ENCODE data around the gene AREL1. TPM values are rescaled to one million over a fixed set of nuclear protein-coding genes. Genes with fewer than 3 reads are reported as not detected.

AREL1 gene
- total and polyA plus RNA-seq, 2 donors: 12.2 to 15.5 TPM

DNA sequence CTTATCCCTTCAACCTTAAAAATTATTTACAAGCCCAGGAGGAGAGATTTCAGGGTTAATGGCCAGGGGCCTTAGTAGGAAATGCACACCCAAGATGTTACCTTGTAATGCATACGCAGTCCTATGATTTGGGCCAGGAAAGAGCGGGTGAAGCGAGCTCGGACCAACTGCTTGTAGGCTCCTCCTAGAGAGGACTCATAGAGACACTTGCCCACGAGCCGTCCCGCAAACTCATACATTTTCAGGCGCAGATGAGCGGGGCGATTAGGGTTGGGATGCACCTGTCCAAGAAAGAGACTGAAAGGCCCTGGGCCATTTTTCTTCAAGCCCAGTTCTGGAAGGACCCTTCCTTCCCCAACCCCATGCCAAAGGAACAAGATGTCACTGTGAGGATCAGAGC, 43.0 kb downstream of the AREL1 start:
- Histone ChIP-seq H3K36me3 (ENCODE audit: control insufficient read depth in 2 of 2, insufficient read depth in 2 of 2, low read length in 1 of 2) (peaks cover 45 to 73% of the 10 kb centered on the region in 2 donors), H3K4me3 (ENCODE audit: low read length in 2 of 2) (no peak overlapping the region), H3K9me3 (ENCODE audit: control insufficient read depth in 2 of 2, insufficient read depth in 1 of 2, low read length in 1 of 2) (no peaks in the 10 kb centered on the region), H3K27me3 (ENCODE audit: control insufficient read depth in 2 of 2, insufficient read depth in 1 of 2, low read length in 1 of 2) (no peaks in the 10 kb centered on the region), H3K4me1 (ENCODE audit: control insufficient read depth in 2 of 2, insufficient read depth in 2 of 2, low read length in 2 of 2) (no peaks in the 10 kb centered on the region), H3K27ac (ENCODE audit: low read depth in 1 of 2, low read length in 1 of 2) (no peak overlapping the region)
- 98% methylated on average over 10 of the region's 10 CpGs for WGBS
- no peak for DNase-seq (ENCODE audit: low read depth in 6 of 9, low spot score in 9 of 9)

DNA sequence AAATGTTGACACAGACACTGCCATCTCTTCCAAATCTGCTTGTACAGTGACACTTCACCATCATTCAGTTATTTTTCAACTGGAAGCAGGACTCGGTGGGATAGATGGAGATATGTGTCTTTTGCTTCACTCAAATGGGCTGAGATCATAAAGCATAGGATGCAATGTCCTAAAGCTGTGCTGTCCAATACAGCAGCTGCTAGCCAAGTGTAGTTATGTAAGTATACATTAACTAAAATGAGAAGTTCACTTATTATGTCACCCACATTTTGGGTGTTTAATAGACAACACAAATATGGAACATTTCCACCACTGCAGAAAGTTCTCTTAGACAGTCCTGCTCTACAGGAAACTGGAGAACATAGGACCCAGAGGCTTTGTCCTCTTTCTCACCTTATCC, 43.6 kb downstream of the AREL1 start:
- Histone ChIP-seq H3K27me3 (ENCODE audit: control insufficient read depth in 2 of 2, insufficient read depth in 1 of 2, low read length in 1 of 2) (no peaks in the 10 kb centered on the region), H3K4me1 (ENCODE audit: control insufficient read depth in 2 of 2, insufficient read depth in 2 of 2, low read length in 2 of 2) (no peaks in the 10 kb centered on the region), H3K9me3 (ENCODE audit: control insufficient read depth in 2 of 2, insufficient read depth in 1 of 2, low read length in 1 of 2) (no peaks in the 10 kb centered on the region), H3K4me3 (ENCODE audit: low read length in 2 of 2) (no peak overlapping the region), H3K36me3 (ENCODE audit: control insufficient read depth in 2 of 2, insufficient read depth in 2 of 2, low read length in 1 of 2) (peaks cover 42 to 72% of the 10 kb centered on the region in 2 donors), H3K27ac (ENCODE audit: low read depth in 1 of 2, low read length in 1 of 2) (no peak overlapping the region)
- DNase-seq (ENCODE audit: low read depth in 6 of 9, low spot score in 9 of 9): no peak
- WGBS: 97% methylated on average over 1 of the region's 1 CpG

DNA sequence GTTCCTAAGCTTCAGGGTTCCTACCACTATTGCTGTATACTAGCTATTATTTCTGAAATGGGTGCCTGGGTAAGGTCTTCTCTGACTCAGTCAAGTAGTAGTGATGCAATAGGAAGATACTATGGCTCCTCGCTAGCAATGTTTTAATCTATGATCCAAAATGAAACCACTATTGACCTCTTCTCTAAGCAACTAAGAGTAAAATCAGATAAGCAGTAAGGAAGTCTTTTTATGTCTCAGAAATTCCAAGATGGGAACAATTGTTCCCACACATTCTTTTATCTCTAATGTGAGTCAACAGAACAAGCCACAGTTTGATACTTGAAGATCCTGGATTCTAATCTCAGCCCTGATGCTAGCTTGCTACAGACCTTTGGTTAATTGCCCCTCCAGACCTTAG, 45.1 kb downstream of the AREL1 start:
- Histone ChIP-seq H3K4me1 (ENCODE audit: control insufficient read depth in 2 of 2, insufficient read depth in 2 of 2, low read length in 2 of 2) (no peaks in the 10 kb centered on the region), H3K4me3 (ENCODE audit: low read length in 2 of 2) (no peak overlapping the region), H3K36me3 (ENCODE audit: control insufficient read depth in 2 of 2, insufficient read depth in 2 of 2, low read length in 1 of 2) (peaks cover 51 to 75% of the 10 kb centered on the region in 2 donors), H3K9me3 (ENCODE audit: control insufficient read depth in 2 of 2, insufficient read depth in 1 of 2, low read length in 1 of 2) (no peaks in the 10 kb centered on the region), H3K27me3 (ENCODE audit: control insufficient read depth in 2 of 2, insufficient read depth in 1 of 2, low read length in 1 of 2) (no peaks in the 10 kb centered on the region), H3K27ac (ENCODE audit: low read depth in 1 of 2, low read length in 1 of 2) (no peak overlapping the region)
- DNase-seq (ENCODE audit: low read depth in 6 of 9, low spot score in 9 of 9): no peak
- WGBS: 92% methylated on average over 1 of the region's 1 CpG

DNA sequence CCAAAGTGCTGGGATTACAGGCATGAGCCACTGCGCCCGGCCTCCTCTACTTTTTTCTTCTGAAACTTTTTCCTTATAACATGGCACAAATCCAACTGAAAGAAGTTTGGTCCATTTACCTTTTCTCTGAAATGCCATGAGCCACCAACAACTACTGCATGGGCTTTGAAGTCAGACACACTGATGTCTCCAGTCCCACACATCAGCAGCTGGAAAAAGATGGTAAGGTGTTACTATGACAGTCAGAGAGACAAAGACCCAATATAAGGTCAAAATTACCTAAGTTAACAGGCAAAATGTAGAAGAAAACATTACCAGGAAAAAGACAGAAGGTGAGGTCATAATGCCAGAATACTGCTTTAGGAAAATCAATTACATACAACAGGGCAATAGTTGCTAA, 48.2 kb downstream of the AREL1 start:
- no peak overlapping the region for H3K4me3 ChIP-seq (ENCODE audit: low read length in 2 of 2)
- DNase-seq (ENCODE audit: low read depth in 6 of 9, low spot score in 9 of 9): no peak
- no peak overlapping the region for H3K27ac ChIP-seq (ENCODE audit: low read depth in 1 of 2, low read length in 1 of 2)
- H3K27me3 ChIP-seq (ENCODE audit: control insufficient read depth in 2 of 2, insufficient read depth in 1 of 2, low read length in 1 of 2): no peaks in the 10 kb centered on the region
- no peaks in the 10 kb centered on the region for H3K9me3 ChIP-seq (ENCODE audit: control insufficient read depth in 2 of 2, insufficient read depth in 1 of 2, low read length in 1 of 2)
- WGBS: 99% methylated on average over 2 of the region's 2 CpGs
- no peaks in the 10 kb centered on the region for H3K4me1 ChIP-seq (ENCODE audit: control insufficient read depth in 2 of 2, insufficient read depth in 2 of 2, low read length in 2 of 2)
- peaks cover 56 to 79% of the 10 kb centered on the region in 2 donors for H3K36me3 ChIP-seq (ENCODE audit: control insufficient read depth in 2 of 2, insufficient read depth in 2 of 2, low read length in 1 of 2)

DNA sequence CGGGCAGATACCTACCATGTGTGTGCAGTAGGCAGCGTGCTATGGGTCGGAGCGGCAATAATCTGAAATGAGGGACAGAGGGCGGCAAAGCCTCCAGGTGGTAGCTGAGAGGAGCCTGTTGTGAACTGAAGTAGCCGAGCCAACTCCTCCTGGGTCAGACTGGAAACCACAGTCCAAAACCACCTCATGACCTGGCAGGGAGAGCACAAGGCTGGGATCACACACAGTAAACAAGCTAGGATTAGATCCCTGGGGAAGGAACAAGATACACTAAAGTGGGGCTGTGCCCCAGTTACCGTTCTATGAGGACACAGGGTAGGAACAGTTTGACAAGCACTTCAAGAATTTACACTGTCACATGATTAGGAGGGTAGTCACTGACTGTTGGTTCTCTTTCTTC, 49.0 kb downstream of the AREL1 start:
- 98% methylated on average over 7 of the region's 7 CpGs for WGBS
- Histone ChIP-seq H3K4me3 (ENCODE audit: low read length in 2 of 2) (no peak overlapping the region), H3K27ac (ENCODE audit: low read depth in 1 of 2, low read length in 1 of 2) (no peak overlapping the region), H3K4me1 (ENCODE audit: control insufficient read depth in 2 of 2, insufficient read depth in 2 of 2, low read length in 2 of 2) (no peaks in the 10 kb centered on the region), H3K27me3 (ENCODE audit: control insufficient read depth in 2 of 2, insufficient read depth in 1 of 2, low read length in 1 of 2) (no peaks in the 10 kb centered on the region), H3K36me3 (ENCODE audit: control insufficient read depth in 2 of 2, insufficient read depth in 2 of 2, low read length in 1 of 2) (peaks cover 51 to 71% of the 10 kb centered on the region in 2 donors), H3K9me3 (ENCODE audit: control insufficient read depth in 2 of 2, insufficient read depth in 1 of 2, low read length in 1 of 2) (no peaks in the 10 kb centered on the region)
- DNase-seq (ENCODE audit: low read depth in 6 of 9, low spot score in 9 of 9): no peak

DNA sequence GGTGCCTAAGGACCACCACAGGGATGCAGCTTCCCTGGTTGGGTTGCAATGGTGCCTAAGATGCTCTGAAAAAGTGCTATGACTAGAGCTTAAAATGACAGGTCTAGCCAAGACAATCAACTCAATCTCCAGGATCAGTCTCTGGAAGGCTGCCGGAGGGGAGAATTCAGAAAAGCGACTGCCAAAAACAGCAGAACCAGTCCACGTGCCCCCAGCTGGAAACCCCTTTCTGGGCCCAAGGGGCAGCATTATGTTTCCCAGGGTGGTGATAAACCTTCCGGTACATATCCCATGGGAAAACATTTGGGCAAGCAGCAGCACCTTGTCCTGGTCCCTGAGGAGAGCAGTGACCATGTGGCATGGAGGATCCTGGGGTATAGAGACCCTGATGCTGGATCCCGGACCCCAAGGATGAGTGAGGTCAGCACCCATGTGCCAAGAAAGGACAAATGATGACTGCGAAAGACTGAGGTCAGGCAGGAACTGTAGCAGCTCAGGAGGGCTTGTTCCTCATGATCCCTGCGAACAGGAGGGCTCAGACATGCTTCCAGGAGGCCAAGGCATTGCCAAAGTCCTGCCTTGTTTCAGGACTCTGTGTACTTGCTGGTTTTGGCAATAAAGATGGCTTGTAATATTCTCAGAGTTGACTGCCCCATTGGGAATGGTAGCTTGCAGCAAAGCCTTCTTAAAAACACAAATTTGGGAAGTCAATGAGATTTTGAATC, 51.0 kb downstream of the AREL1 start:
- no peaks in the 10 kb centered on the region for H3K9me3 ChIP-seq (ENCODE audit: control insufficient read depth in 2 of 2, insufficient read depth in 1 of 2, low read length in 1 of 2)
- DNase-seq (ENCODE audit: low read depth in 6 of 9, low spot score in 9 of 9): no peak
- H3K4me3 ChIP-seq (ENCODE audit: low read length in 2 of 2): no peak overlapping the region
- H3K27ac ChIP-seq (ENCODE audit: low read depth in 1 of 2, low read length in 1 of 2): no peak overlapping the region
- no peaks in the 10 kb centered on the region for H3K27me3 ChIP-seq (ENCODE audit: control insufficient read depth in 2 of 2, insufficient read depth in 1 of 2, low read length in 1 of 2)
- 99% methylated on average over 7 of the region's 7 CpGs for WGBS
- no peaks in the 10 kb centered on the region for H3K4me1 ChIP-seq (ENCODE audit: control insufficient read depth in 2 of 2, insufficient read depth in 2 of 2, low read length in 2 of 2)
- H3K36me3 ChIP-seq (ENCODE audit: control insufficient read depth in 2 of 2, insufficient read depth in 2 of 2, low read length in 1 of 2): peaks cover 44 to 52% of the 10 kb centered on the region in 2 donors

DNA sequence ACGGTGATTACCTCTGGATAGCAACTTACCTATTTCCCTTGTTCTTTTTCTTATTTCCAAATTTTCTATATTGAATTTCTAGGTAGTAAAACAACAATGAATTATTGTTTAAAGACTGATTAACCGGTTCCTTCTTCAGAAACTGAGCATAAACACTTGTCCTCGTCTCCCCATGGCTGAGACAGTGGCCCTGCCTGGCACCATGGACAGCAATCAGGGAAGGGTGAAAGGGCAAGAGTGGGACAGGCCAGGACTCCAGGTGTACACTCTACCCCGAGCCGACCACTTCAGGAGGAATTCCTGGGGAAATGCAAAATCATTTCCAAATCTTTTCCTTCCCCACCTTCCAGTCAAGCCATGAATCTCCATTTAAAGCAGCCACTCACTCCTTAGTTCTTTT, 52.0 kb downstream of the AREL1 start:
- Histone ChIP-seq H3K4me3 (ENCODE audit: low read length in 2 of 2) (no peak overlapping the region), H3K4me1 (ENCODE audit: control insufficient read depth in 2 of 2, insufficient read depth in 2 of 2, low read length in 2 of 2) (no peaks in the 10 kb centered on the region), H3K36me3 (ENCODE audit: control insufficient read depth in 2 of 2, insufficient read depth in 2 of 2, low read length in 1 of 2) (peaks cover 41 to 49% of the 10 kb centered on the region in 2 donors), H3K27ac (ENCODE audit: low read depth in 1 of 2, low read length in 1 of 2) (no peak overlapping the region), H3K27me3 (ENCODE audit: control insufficient read depth in 2 of 2, insufficient read depth in 1 of 2, low read length in 1 of 2) (no peaks in the 10 kb centered on the region), H3K9me3 (ENCODE audit: control insufficient read depth in 2 of 2, insufficient read depth in 1 of 2, low read length in 1 of 2) (no peaks in the 10 kb centered on the region)
- 96% methylated on average over 5 of the region's 5 CpGs for WGBS
- DNase-seq (ENCODE audit: low read depth in 6 of 9, low spot score in 9 of 9): no peak

DNA sequence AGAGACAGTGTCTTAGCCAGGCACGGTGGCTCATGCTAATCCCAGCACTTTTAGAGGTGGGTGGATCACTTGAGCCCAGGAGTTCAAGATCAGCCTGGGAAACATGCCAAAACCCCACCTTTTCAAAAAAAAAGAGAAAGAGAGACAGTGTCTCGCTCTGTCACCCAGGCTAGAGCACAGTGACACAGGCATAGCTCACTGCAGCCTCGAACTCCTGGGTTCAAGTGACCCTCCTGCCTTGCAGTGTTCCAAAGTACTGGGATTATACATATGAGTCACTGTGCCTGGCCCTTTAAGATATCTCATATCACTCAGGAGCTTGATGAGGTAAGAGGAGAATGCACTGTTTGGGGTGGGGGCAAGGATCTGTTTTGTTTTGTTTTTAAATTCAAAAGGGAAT, 52.7 kb downstream of the AREL1 start:
- Histone ChIP-seq H3K36me3 (ENCODE audit: control insufficient read depth in 2 of 2, insufficient read depth in 2 of 2, low read length in 1 of 2) (peaks cover 41 to 45% of the 10 kb centered on the region in 2 donors), H3K9me3 (ENCODE audit: control insufficient read depth in 2 of 2, insufficient read depth in 1 of 2, low read length in 1 of 2) (no peaks in the 10 kb centered on the region), H3K27ac (ENCODE audit: low read depth in 1 of 2, low read length in 1 of 2) (no peak overlapping the region), H3K27me3 (ENCODE audit: control insufficient read depth in 2 of 2, insufficient read depth in 1 of 2, low read length in 1 of 2) (no peaks in the 10 kb centered on the region), H3K4me3 (ENCODE audit: low read length in 2 of 2) (no peak overlapping the region), H3K4me1 (ENCODE audit: control insufficient read depth in 2 of 2, insufficient read depth in 2 of 2, low read length in 2 of 2) (no peaks in the 10 kb centered on the region)
- DNase-seq (ENCODE audit: low read depth in 6 of 9, low spot score in 9 of 9): no peak
- 95% methylated on average over 3 of the region's 3 CpGs for WGBS

DNA sequence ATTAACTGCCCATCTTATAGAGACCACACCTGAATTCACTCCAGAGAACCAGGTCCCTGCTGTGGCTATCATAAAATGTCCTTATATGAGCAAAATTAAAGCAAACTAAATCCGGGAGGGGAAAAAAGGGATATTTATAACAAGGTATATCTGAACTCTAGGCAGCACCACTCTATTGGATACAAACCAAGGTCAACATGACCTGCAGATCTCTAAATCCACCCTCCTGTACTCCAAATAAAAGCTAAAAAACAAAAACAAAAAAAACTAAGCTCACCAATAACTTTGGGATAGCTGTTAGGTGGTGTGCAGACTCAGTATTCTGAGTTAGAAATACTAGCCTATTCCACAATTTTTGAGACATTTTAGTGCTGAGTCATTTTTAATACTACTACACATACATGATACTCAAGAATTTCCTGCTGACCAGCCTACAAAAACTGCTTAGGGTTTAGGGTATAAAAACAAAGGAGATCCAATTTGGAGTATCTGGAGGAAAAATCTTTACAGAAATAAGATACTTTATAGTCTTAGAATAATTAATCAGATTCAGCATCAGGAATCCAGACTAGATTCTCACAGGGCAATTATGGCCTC, 54.2 kb downstream of the AREL1 start:
- Histone ChIP-seq H3K27ac (ENCODE audit: low read depth in 1 of 2, low read length in 1 of 2) (no peak overlapping the region), H3K27me3 (ENCODE audit: control insufficient read depth in 2 of 2, insufficient read depth in 1 of 2, low read length in 1 of 2) (no peaks in the 10 kb centered on the region), H3K4me1 (ENCODE audit: control insufficient read depth in 2 of 2, insufficient read depth in 2 of 2, low read length in 2 of 2) (no peaks in the 10 kb centered on the region), H3K36me3 (ENCODE audit: control insufficient read depth in 2 of 2, insufficient read depth in 2 of 2, low read length in 1 of 2) (peaks cover 33 to 36% of the 10 kb centered on the region in 2 donors), H3K4me3 (ENCODE audit: low read length in 2 of 2) (no peak overlapping the region), H3K9me3 (ENCODE audit: control insufficient read depth in 2 of 2, insufficient read depth in 1 of 2, low read length in 1 of 2) (no peaks in the 10 kb centered on the region)
- DNase-seq (ENCODE audit: low read depth in 6 of 9, low spot score in 9 of 9): no peak
- 100% methylated on average over 1 of the region's 1 CpG for WGBS

Data from thymus (tissue), 11 donors.